K562 (cell line): ENCODE measurements around the gene C1QTNF8. TPM values are rescaled to one million over a fixed set of nuclear protein-coding genes. Genes with fewer than 3 reads are reported as not detected.

Source experiments
- ATAC-seq: fragments of 200-7000 bp; cut with Tn5 transposase; 3 replicates; pipeline ENCODE4 v1.9.1; 2020; ENCODE audit warnings: moderate library complexity
- BruUV-seq: library from RNA; stranded (reverse); fragments of 400-500 nt; replicated peaks from 2 replicates; lab custom pipeline; 2021; lab: Mats Ljungman, UMichigan
- CTCF ChIA-PET: fragments of 300-600 bp; formaldehyde crosslinking; extraction: SDS; loops from one replicate; lab custom pipeline; 2021; ENCODE audit warnings: low intra/inter-chr PET ratio; lab: Yijun Ruan, JAX
- POLR2A ChIA-PET: fragments of 300-600, 350-650 bp; sonication (Branson Sonifier 250); formaldehyde crosslinking; extraction: SDS; loops from one replicate; lab custom pipeline; 2021; ENCODE audit warnings: antibody characterized with exemption, inconsistent platforms; lab: Yijun Ruan, JAX
- DNase-seq, 4 experiments: peaks; one replicate each; pipeline versions ENCODE4 v3.0.0 to v3.0.0-alpha.2; 2011 to 2018; ENCODE audit warnings: low spot score in 3 of 4, mixed read lengths in 3 of 4; ENCODE audit errors: extremely low read depth in 1 of 4
- FAIRE-seq: peaks from 2 replicates; lab custom pipeline; 2011; peaks lifted over from hg19 to GRCh38; lab: Jason Lieb, UNC
- H2AFZ ChIP-seq: 2 replicates; pipeline ENCODE4 v1.6.0; 2011; ENCODE audit warnings: low read depth, low read length, control low read depth, inconsistent platforms
- H3K27ac ChIP-seq: fragments of 200-600 bp; 3 replicates; pipeline ENCODE4 v1.8.0; 2011; ENCODE audit warnings: low read depth, mild to moderate bottlenecking, control low read depth, inconsistent platforms, low read length, moderate library complexity, mixed read lengths; ENCODE audit errors: extremely low read depth
- H3K27me3 ChIP-seq, 2 experiments: fragments of 300-600 bp in 1 of 2; 2 replicates in 1 of 2; 3 replicates in 1 of 2; pipeline versions ENCODE4 v1.6.0 to v1.8.0; 2011; ENCODE audit warnings: inconsistent platforms in 2 of 2, low read length in 2 of 2, mild to moderate bottlenecking in 1 of 2, mixed read lengths in 1 of 2, moderate library complexity in 1 of 2; ENCODE audit not compliant: control insufficient read depth in 2 of 2, insufficient read depth in 2 of 2
- H3K36me3 ChIP-seq: fragments of 300-600 bp; 3 replicates; pipeline ENCODE4 v1.8.0; 2011; ENCODE audit warnings: mild to moderate bottlenecking, low read length, inconsistent platforms; ENCODE audit not compliant: control insufficient read depth, insufficient read depth
- H3K4me1 ChIP-seq, 2 experiments: fragments of 200-600 bp in 1 of 2; replicated peaks in 1 of 2; 2 replicates in 1 of 2; 3 replicates in 1 of 2; pipeline versions ENCODE4 v1.5.1 to v1.8.0; 2011; ENCODE audit warnings: inconsistent platforms in 2 of 2, low read length in 2 of 2, mild to moderate bottlenecking in 1 of 2, mixed read lengths in 1 of 2, moderate library complexity in 1 of 2; ENCODE audit not compliant: control insufficient read depth in 2 of 2, insufficient read depth in 2 of 2
- H3K4me2 ChIP-seq: 2 replicates; pipeline ENCODE4 v1.6.1; 2011; ENCODE audit warnings: low read length, control low read depth, inconsistent platforms, mixed read lengths; ENCODE audit not compliant: insufficient read depth
- H3K4me3 ChIP-seq: fragments of 200-600 bp; sonication (generic), shearing (Covaris generic); 2 replicates; pipeline ENCODE4 v1.5.1; 2016; ENCODE audit warnings: control low read depth, inconsistent platforms
- H3K79me2 ChIP-seq: fragments of 200-600 bp; 3 replicates; pipeline ENCODE4 v1.8.0; 2011; ENCODE audit warnings: low read length, inconsistent platforms; ENCODE audit not compliant: control insufficient read depth, insufficient read depth
- H3K9ac ChIP-seq, 2 experiments: 2 replicates each; pipeline versions ENCODE4 v1.6.0 to v1.6.1; 2011; ENCODE audit warnings: low read depth in 2 of 2, low read length in 2 of 2, control low read depth in 1 of 2, inconsistent platforms in 1 of 2, mild to moderate bottlenecking in 1 of 2, mixed read lengths in 1 of 2; ENCODE audit not compliant: insufficient read depth in 1 of 2
- H3K9me1 ChIP-seq: one replicate; pipeline ENCODE4 v1.6.0; 2011; ENCODE audit warnings: inconsistent platforms, mild to moderate bottlenecking, low read length, moderate library complexity; ENCODE audit not compliant: control insufficient read depth, insufficient read depth
- H3K9me3 ChIP-seq: replicated peaks from 2 replicates; pipeline ENCODE4 v1.5.1; 2011; ENCODE audit warnings: low read depth, low read length, inconsistent platforms; ENCODE audit not compliant: control insufficient read depth, insufficient read depth
- H4K20me1 ChIP-seq: replicated peaks from 2 replicates; pipeline ENCODE4 v1.6.1; 2011; ENCODE audit warnings: low read length, inconsistent platforms, mixed read lengths; ENCODE audit not compliant: control insufficient read depth, insufficient read depth
- CBFA2T2 ChIP-seq: fragments of 450-650 bp; conservative IDR thresholded peaks from 2 replicates; pipeline ENCODE4 v1.6.1; 2017; ENCODE audit warnings: mild to moderate bottlenecking
- CTCF ChIP-seq, 3 experiments: IDR thresholded peaks in 2 of 3; conservative IDR thresholded peaks in 1 of 3; 2 replicates each; pipeline ENCODE4 v1.5.1; 2011 to 2012; ENCODE audit warnings: low read length in 3 of 3, mild to moderate bottlenecking in 3 of 3, control low read depth in 2 of 3, improper control_type of control experiment in 1 of 3, inconsistent platforms in 1 of 3, low read depth in 1 of 3, mixed read lengths in 1 of 3, moderate library complexity in 1 of 3; ENCODE audit not compliant: insufficient read depth in 2 of 3
- DMBX1 ChIP-seq: fragments of 250-450 bp; sonication (Bioruptor Pico); IDR thresholded peaks from 2 replicates; pipeline ENCODE4 v1.8.0; 2022; ENCODE audit warnings: inconsistent platforms, mild to moderate bottlenecking, moderate library complexity, borderline replicate concordance
- E2F6 ChIP-seq, 2 experiments: IDR thresholded peaks; 2 replicates each; pipeline ENCODE4 v1.6.1; 2011; ENCODE audit warnings: borderline replicate concordance in 1 of 2, control low read depth in 1 of 2, low read depth in 1 of 2, low read length in 1 of 2, mild to moderate bottlenecking in 1 of 2, mixed read lengths in 1 of 2, moderate library complexity in 1 of 2; ENCODE audit not compliant: insufficient read depth in 1 of 2, insufficient read length in 1 of 2, poor library complexity in 1 of 2, severe bottlenecking in 1 of 2; ENCODE audit errors: extremely low read depth in 1 of 2
- ETV1 ChIP-seq: fragments of 450-650 bp; conservative IDR thresholded peaks from 2 replicates; pipeline ENCODE4 v1.6.1; 2016; ENCODE audit warnings: missing genetic modification characterization, control low read depth, low read depth, missing compliant biosample characterization
- LARP7 ChIP-seq: fragments of 450-650 bp; IDR thresholded peaks from 2 replicates; pipeline ENCODE4 v1.6.1; 2016
- MEIS2 ChIP-seq: fragments of 450-650 bp; IDR thresholded peaks from 2 replicates; pipeline ENCODE4 v1.6.1; 2014; ENCODE audit warnings: mild to moderate bottlenecking; ENCODE audit not compliant: partially characterized antibody
- NFIX ChIP-seq: fragments of 250-450 bp; sonication (Bioruptor Pico); IDR thresholded peaks from 2 replicates; pipeline ENCODE4 v1.4.0; 2020; ENCODE audit warnings: low read depth, mild to moderate bottlenecking, moderate library complexity
- NR2C1 ChIP-seq, 2 experiments: fragments of 450-650 bp; IDR thresholded peaks; 2 replicates each; pipeline ENCODE4 v1.6.1; 2017; ENCODE audit warnings: mild to moderate bottlenecking in 2 of 2, antibody characterized with exemption in 1 of 2, inconsistent platforms in 1 of 2, missing compliant biosample characterization in 1 of 2, missing genetic modification characterization in 1 of 2
- NR2F6 ChIP-seq: fragments of 450-650 bp; formaldehyde crosslinking; IDR thresholded peaks from 2 replicates; pipeline ENCODE4 v1.4.0; 2020; ENCODE audit warnings: mild to moderate bottlenecking
- RB1 ChIP-seq: fragments of 450-650 bp; IDR thresholded peaks from 2 replicates; pipeline ENCODE4 v1.6.1; 2017; ENCODE audit warnings: low read depth, mild to moderate bottlenecking
- RFX1 ChIP-seq: fragments of 450-650 bp; IDR thresholded peaks from 2 replicates; pipeline ENCODE4 v1.6.1; 2016; ENCODE audit warnings: mild to moderate bottlenecking, moderate library complexity
- RFX7 ChIP-seq: fragments of 250-450 bp; sonication (Bioruptor Pico); IDR thresholded peaks from 2 replicates; pipeline ENCODE4 v1.5.1; 2021; ENCODE audit warnings: mild to moderate bottlenecking
- SOX6 ChIP-seq: fragments of 450-650 bp; IDR thresholded peaks from 2 replicates; pipeline ENCODE4 v1.6.1; 2014; ENCODE audit warnings: mild to moderate bottlenecking
- SUPT5H ChIP-seq: fragments of 450-650 bp; IDR thresholded peaks from 2 replicates; pipeline ENCODE4 v1.6.1; 2016
- TSC22D4 ChIP-seq: fragments of 450-650 bp; IDR thresholded peaks from 2 replicates; pipeline ENCODE4 v1.6.1; 2016; ENCODE audit warnings: missing genetic modification characterization, missing biosample characterization, control low read depth
- ZNF449 ChIP-seq: fragments of 250-450 bp; sonication (Bioruptor Pico); IDR thresholded peaks from 2 replicates; pipeline ENCODE4 v1.8.0; 2022; ENCODE audit warnings: moderate library complexity, mild to moderate bottlenecking, inconsistent platforms
- WGBS: fragments of 100-300 bp; shearing (Covaris generic); methylation state at CpG from one replicate; pipeline ENCODE4 v1.1.6; 2016; ENCODE audit warnings: low coverage, mixed read lengths; ENCODE audit not compliant: insufficient coverage; ENCODE audit errors: missing lambda C conversion rate; 5-methylcytosine and 5-hydroxymethylcytosine counted together
- in situ Hi-C: fragments of 300-500 bp; cut with MboI; formaldehyde crosslinking; loops from 4 replicates; pipeline ENCODE4 v1.15.0; 2018; ENCODE audit warnings: inconsistent platforms, mixed read lengths
- intact Hi-C: fragments of 100-400 bp; cut with micrococcal nuclease; formaldehyde crosslinking; loops from 2 replicates; pipeline ENCODE4 v1.14.2; 2022
- polyA plus RNA-seq, 8 experiments: library from polyadenylated mRNA; depleted of rRNA in 4 of 8; stranded (reverse) in 5 of 8; unstranded in 3 of 8; fragments of >200 nt; fragmentation: Nextera tagmentation in 2 of 8; fragmentation: Illumina TruSeq in 1 of 8; extraction: Ambion mirVana in 2 of 8; extraction: Trizol in 1 of 8; gene quantifications; 2 replicates each; pipeline versions ENCODE4 v1.2.1 to v1.2.3, GENCODE V29; 2011 to 2014; ENCODE audit warnings: inconsistent platforms in 1 of 8, missing spikeins in 1 of 8
- total RNA-seq, 7 experiments: library from RNA; depleted of rRNA in 6 of 7; stranded (reverse); fragments of >200 nt in 6 of 7; fragmentation: Illumina TruSeq in 2 of 7; extraction: Trizol in 2 of 7; gene quantifications; 2 replicates each; pipeline versions ENCODE4 v1.2.1 to v1.2.3, GENCODE V29; 2011 to 2021; ENCODE audit warnings: low replicate concordance in 1 of 7

C1QTNF8 gene
- total and polyA plus RNA-seq, 9 of the 15 experiments (the other 6 are each of a cell fraction or from before 2014, with no cell fraction given): not detected

- intact Hi-C loops (no loop called here), in situ Hi-C loops (no loop called here)
- no peak overlapping the region for H3K4me3 ChIP-seq
- no peak for ATAC-seq
- H3K4me1 ChIP-seq: peaks cover 0 to 70% of the 10 kb centered on the region in 2 experiments; a peak in 2 of 5 replicates
- H3K36me3 ChIP-seq: no peaks in the 10 kb centered on the region
- WGBS: 11% methylated on average over 25 of the region's 25 CpGs
- H3K27me3 ChIP-seq: peaks cover 7 to 63% of the 10 kb centered on the region in 2 experiments; a peak in 3 of 5 replicates
- DNase-seq: no peak
- ChIA-PET CTCF (interaction anchor here (2.9 kb wide), 1 partner anchor 389 kb away, joined by 17 read pairs; no protein-coding TSS in a partner anchor), POLR2A (interaction anchor here (0.6 kb wide), 2 partner anchors 44 to 231 kb away, joined by 3 read pairs; no protein-coding TSS in a partner anchor)
- no peak overlapping the region for H2AFZ ChIP-seq
- peak overlapping the region in 1 of 2 experiments; percentile 26; a peak in 1 of 4 replicates for H3K9ac ChIP-seq
- no peaks in the 10 kb centered on the region for H3K9me1 ChIP-seq
- no peaks in the 10 kb centered on the region for H3K9me3 ChIP-seq
- no peaks in the 10 kb centered on the region for H3K79me2 ChIP-seq
- H3K27ac ChIP-seq: no peak overlapping the region
- no peak overlapping the region for H3K4me2 ChIP-seq
- peaks cover 17% of the 10 kb centered on the region for H4K20me1 ChIP-seq
- FAIRE-seq: no peak
- no TSS peak for BruUV-seq
- TF ChIP-seq ZNF449 (CRISPR knock-in tag): no peak
- no peak for TF ChIP-seq E2F6 (IDR thresholded peaks at IDR 0.05; ENCODE audit: borderline replicate concordance in 1 of 2, extremely low read depth in 1 of 2, insufficient read depth in 1 of 2, insufficient read length in 1 of 2, low read depth in 1 of 2, low read length in 1 of 2, poor library complexity in 1 of 2, severe bottlenecking in 1 of 2)
- no peak for TF ChIP-seq RB1
- no peak for TF ChIP-seq CTCF (IDR thresholded peaks at IDR 0.05 in 2 of 3, conservative IDR thresholded peaks at IDR 0.05 in 1 of 3; ENCODE audit: insufficient read depth in 2 of 3, low read depth in 1 of 3, low read length in 3 of 3)
- TF ChIP-seq MEIS2: no peak
- no peak for TF ChIP-seq CBFA2T2
- TF ChIP-seq DMBX1 (CRISPR knock-in tag): no peak
- TF ChIP-seq SOX6: no peak
- TF ChIP-seq NR2C1 (IDR thresholded peaks at IDR 0.05): no peak
- no peak for TF ChIP-seq NR2C1 (tag; IDR thresholded peaks at IDR 0.05)
- TF ChIP-seq NR2F6 (CRISPR knock-in tag): no peak
- no peak for TF ChIP-seq ETV1 (tag)
- no peak for TF ChIP-seq LARP7
- TF ChIP-seq TSC22D4 (tag): no peak
- TF ChIP-seq RFX7 (CRISPR knock-in tag): no peak
- TF ChIP-seq NFIX (CRISPR knock-in tag): no peak
- no peak for TF ChIP-seq RFX1
- TF ChIP-seq SUPT5H: no peak
Measured at GRCh38 chr16:1101133-1101532, 5.1 kb upstream of the C1QTNF8 start.
